C4-2B (cell line): ENCODE results near the gene NSD1.

Experiments
- H3K27ac ChIP-seq: fragments of 450-650 bp; 2 replicates; pipeline ENCODE4 v1.5.1; 2017
- ZFX ChIP-seq: fragments of 450-650 bp; IDR thresholded peaks from 2 replicates; pipeline ENCODE4 v1.6.1; 2017
- TF ChIP-seq, protein P1 (sequence below): fragments of 450-650 bp; conservative IDR thresholded peaks from 2 replicates; pipeline ENCODE4 v1.5.1; 2017; ENCODE audit warnings: mild to moderate bottlenecking

Gene NSD1

DNA sequence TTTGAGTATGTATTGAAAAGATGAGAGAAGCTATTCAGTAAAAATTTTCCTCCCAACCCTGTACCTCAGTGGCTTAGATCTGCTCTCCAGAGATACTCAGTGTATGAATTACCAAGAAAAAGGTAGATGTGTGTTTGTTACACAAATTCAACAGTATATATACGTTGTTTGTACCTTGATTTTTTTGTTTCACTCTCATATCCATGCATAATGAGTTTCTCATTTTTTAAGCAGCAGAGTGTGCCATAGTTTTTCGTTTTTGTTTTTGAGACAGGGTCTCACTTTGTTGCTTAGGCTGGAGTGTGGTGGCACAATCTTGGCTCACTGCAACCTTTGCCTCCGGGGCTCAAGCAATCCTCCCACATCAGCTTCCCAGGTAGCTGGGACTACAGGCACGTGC lies 92.2 kb downstream of the NSD1 start:
- TF ChIP-seq ZFX = no peak
- TF ChIP-seq, protein P1, sequence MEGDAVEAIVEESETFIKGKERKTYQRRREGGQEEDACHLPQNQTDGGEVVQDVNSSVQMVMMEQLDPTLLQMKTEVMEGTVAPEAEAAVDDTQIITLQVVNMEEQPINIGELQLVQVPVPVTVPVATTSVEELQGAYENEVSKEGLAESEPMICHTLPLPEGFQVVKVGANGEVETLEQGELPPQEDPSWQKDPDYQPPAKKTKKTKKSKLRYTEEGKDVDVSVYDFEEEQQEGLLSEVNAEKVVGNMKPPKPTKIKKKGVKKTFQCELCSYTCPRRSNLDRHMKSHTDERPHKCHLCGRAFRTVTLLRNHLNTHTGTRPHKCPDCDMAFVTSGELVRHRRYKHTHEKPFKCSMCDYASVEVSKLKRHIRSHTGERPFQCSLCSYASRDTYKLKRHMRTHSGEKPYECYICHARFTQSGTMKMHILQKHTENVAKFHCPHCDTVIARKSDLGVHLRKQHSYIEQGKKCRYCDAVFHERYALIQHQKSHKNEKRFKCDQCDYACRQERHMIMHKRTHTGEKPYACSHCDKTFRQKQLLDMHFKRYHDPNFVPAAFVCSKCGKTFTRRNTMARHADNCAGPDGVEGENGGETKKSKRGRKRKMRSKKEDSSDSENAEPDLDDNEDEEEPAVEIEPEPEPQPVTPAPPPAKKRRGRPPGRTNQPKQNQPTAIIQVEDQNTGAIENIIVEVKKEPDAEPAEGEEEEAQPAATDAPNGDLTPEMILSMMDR = no peak

DNA sequence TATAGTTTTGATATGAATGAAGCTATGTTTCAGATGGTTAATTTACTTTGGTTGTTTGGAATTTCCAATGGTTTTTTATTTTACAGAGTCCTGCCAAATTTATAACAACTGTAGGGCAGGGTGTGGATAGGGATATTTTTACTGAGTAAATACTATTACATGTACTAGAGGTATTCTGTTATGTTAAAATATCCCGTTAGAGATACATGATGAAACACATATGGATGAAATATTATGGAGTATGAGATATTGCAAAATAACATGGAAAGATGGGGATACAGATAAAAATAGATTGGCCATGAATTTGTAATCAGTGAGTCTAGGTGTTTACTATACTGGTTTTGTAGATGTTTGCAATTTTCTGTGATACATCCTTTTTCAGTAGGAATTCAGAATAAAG lies 93.3 kb downstream of the NSD1 start:
- H3K27ac ChIP-seq = no peak overlapping the region
- no peak for TF ChIP-seq ZFX
- TF ChIP-seq, protein P1 = no peak

More for the DNA sequence above, 92.2 kb downstream of the NSD1 start:
- H3K27ac ChIP-seq = no peak overlapping the region

DNA sequence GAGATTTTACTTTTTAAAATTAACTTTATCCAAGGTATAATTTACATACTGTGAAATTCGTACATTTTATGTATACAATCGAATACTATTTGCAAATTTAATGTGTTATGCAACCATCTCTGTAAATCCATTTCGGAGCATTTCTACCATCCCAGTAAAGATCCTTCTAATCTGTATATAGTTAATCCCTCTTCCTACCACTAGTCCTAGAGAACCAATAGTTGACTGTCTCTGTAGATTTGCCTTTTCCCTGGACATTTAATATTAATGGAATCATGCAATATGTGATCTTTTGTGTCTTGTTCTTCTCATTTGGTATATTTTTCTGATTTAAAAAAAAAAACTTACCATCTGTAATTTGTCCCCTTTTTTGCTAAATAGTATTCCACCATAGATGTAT lies 95.2 kb downstream of the NSD1 start:
- no peak for TF ChIP-seq ZFX
- TF ChIP-seq, protein P1 = no peak; the same call in 1 of the 2 replicates
- no peak overlapping the region for H3K27ac ChIP-seq

DNA sequence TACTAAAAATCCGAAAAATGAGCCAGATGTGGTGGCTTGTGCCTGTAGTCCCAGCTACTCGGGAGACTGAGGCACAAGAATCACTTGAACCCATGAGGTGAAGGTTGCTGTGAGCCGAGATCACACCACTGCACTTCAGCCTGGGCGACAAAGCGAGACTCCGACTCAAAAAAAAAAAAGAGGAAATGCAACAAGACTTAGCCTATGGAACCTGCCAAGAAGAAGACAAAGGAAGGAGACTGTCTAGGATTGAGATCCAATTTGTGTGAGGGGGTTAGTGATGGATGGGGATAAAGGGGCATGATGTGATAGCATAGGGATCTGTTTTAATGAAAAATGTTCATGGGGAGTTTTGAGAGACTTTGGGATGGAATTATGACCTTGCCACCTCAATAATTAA lies 97.1 kb downstream of the NSD1 start:
- TF ChIP-seq, protein P1 = no peak
- TF ChIP-seq ZFX = no peak
- no peak overlapping the region for H3K27ac ChIP-seq

DNA sequence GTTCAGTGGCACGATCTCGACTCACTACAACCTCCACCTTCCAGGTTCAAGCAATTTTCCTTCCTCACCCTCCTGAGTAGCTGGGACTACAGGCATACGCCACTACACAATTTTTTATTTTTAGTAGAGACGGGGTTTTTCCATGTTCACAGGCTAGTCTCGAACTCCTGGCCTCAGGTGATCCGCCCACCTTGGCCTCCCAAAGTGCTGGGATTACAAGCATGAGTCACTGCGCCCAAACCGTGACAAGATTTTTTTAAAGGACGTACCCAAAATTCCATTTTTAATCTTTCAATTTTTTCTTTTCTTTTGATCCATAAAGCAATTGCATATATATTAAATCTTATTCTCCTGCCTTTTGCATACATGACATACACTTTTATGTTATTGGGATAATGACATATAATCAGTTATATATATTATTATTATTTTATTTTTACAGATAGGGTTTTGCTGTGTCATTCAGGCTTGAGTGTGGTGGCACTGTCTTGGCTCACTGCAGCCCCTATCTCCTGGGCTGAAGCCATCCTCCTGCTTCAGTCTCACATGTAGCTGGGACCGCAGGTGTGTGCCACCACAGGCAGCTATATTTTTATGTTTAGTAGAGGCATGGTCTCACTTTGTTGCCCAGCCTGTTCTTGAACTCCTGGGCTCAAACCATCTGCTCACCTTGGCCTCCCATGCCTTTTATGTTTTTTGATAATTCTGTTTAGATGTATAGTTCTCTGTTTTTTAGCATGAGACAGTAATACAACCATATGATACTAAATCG lies 98.1 kb downstream of the NSD1 start:
- TF ChIP-seq ZFX = no peak
- TF ChIP-seq, protein P1 = no peak
- H3K27ac ChIP-seq = no peak overlapping the region

DNA sequence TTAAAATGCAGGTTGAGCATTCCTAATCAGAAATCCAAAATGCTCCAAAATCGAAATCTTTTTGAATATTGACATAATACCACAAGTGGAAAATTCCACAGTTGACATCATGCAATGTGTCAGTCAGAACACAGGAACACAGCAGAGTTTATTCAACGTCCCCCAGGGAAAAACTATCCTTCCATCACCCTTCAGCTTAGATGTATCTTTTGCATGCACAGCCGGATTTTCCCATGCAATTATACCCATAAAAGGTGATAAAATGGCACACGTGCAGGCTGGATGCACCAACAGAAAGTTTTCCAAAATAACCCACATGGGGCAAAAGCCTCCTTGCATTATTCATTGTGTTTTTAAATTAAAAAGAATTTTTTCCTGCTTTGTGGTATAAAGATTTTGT lies 98.8 kb downstream of the NSD1 start:
- TF ChIP-seq, protein P1 = no peak
- TF ChIP-seq ZFX = no peak

DNA sequence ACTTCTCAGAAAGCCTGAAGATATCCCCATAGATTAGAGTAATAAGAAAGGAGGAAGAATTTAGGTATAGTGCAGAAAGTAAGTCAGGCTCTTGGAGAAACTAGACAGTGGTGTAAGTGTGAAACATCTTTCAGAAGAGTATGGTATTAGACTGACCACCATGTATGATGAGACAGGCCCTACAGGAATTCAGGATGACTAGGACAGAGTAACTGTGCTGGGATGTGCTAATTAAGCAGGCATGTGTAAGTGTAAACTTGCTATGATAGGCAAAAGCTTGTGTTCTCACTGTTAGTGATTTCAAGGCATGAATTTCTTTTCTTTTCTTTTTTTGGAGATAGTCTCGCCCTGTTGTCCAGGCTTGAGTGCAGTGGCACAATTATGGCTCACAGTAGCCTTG lies 99.2 kb downstream of the NSD1 start:
- TF ChIP-seq, protein P1 = no peak
- TF ChIP-seq ZFX = no peak
- H3K27ac ChIP-seq = no peak overlapping the region

More for the DNA sequence above, 98.8 kb downstream of the NSD1 start:
- H3K27ac ChIP-seq = no peak overlapping the region
